GM23338 (cell line): ENCODE data around the gene COL5A2. TPM values are rescaled to one million over a fixed set of nuclear protein-coding genes. Genes with fewer than 3 reads are reported as not detected.

ENCODE experiments used
- CTCF ChIP-seq, 2 experiments: fragments of 200-600 bp in 1 of 2; sonication (generic) in 1 of 2; conservative IDR thresholded peaks; 2 replicates each; pipeline versions ENCODE4 v1.5.1 to v1.6.1; 2016 to 2017; ENCODE audit warnings: antibody characterized with exemption in 2 of 2, low read depth in 2 of 2, mild to moderate bottlenecking in 2 of 2, moderate library complexity in 1 of 2
- JUNB ChIP-seq: IDR thresholded peaks from one replicate; pipeline ENCODE4 v1.6.1; 2016; ENCODE audit warnings: antibody characterized with exemption; ENCODE audit not compliant: unreplicated experiment
- POLR2AphosphoS5 ChIP-seq: IDR thresholded peaks from 2 replicates; pipeline ENCODE4 v1.6.1; 2016; ENCODE audit warnings: antibody characterized with exemption, low read depth
- ZNF114 ChIP-seq: fragments of 250-450 bp; sonication (Bioruptor Pico); IDR thresholded peaks from 2 replicates; pipeline ENCODE4 v1.5.0; 2020; ENCODE audit warnings: mild to moderate bottlenecking, moderate library complexity
- polyA plus RNA-seq: library from polyadenylated mRNA; unstranded; fragments of >200 nt; fragmentation: Nextera tagmentation; extraction: Ambion mirVana; gene quantifications from 2 replicates; pipeline ENCODE4 v1.2.1, GENCODE V29; 2016
- total RNA-seq: library from RNA; depleted of rRNA; stranded (reverse); fragments of >200 nt; shearing (Covaris generic); gene quantifications from 2 replicates; pipeline ENCODE4 v1.2.3, GENCODE V29; 2014
- TF ChIP-seq, protein P1 (sequence below): fragments of 250-450 bp; sonication (Bioruptor Pico); IDR thresholded peaks from 2 replicates; pipeline ENCODE4 v1.5.0; 2020; ENCODE audit warnings: mild to moderate bottlenecking, moderate library complexity
- TF ChIP-seq, protein P2 (sequence below): IDR thresholded peaks from one replicate; pipeline ENCODE4 v1.6.1; 2018; ENCODE audit warnings: antibody characterized with exemption; ENCODE audit not compliant: unreplicated experiment

COL5A2 gene
- total and polyA plus RNA-seq, 2 experiments from 2014 or later = 6.7 to 19.7 TPM

DNA sequence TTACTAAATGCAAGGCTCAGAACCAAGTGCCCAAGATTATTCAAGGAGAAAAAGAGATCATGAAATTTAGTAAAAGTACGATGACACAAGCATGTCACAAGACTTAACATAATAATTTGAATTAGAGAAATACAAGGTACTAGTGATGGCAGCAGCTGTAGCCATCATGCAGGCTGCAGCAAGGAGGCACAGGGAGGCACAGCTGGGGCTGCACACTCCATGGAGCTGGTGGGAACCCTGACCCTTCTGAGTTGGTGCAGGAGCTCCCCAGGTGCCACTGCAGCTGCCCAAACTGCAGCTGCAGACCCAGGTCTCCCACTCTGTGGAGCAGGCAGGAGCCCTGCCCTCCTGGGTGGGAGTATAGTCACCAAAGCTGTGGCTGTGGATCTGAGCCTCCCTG is 159.4 kb downstream of the COL5A2 start (continued):
- TF ChIP-seq, protein P1, sequence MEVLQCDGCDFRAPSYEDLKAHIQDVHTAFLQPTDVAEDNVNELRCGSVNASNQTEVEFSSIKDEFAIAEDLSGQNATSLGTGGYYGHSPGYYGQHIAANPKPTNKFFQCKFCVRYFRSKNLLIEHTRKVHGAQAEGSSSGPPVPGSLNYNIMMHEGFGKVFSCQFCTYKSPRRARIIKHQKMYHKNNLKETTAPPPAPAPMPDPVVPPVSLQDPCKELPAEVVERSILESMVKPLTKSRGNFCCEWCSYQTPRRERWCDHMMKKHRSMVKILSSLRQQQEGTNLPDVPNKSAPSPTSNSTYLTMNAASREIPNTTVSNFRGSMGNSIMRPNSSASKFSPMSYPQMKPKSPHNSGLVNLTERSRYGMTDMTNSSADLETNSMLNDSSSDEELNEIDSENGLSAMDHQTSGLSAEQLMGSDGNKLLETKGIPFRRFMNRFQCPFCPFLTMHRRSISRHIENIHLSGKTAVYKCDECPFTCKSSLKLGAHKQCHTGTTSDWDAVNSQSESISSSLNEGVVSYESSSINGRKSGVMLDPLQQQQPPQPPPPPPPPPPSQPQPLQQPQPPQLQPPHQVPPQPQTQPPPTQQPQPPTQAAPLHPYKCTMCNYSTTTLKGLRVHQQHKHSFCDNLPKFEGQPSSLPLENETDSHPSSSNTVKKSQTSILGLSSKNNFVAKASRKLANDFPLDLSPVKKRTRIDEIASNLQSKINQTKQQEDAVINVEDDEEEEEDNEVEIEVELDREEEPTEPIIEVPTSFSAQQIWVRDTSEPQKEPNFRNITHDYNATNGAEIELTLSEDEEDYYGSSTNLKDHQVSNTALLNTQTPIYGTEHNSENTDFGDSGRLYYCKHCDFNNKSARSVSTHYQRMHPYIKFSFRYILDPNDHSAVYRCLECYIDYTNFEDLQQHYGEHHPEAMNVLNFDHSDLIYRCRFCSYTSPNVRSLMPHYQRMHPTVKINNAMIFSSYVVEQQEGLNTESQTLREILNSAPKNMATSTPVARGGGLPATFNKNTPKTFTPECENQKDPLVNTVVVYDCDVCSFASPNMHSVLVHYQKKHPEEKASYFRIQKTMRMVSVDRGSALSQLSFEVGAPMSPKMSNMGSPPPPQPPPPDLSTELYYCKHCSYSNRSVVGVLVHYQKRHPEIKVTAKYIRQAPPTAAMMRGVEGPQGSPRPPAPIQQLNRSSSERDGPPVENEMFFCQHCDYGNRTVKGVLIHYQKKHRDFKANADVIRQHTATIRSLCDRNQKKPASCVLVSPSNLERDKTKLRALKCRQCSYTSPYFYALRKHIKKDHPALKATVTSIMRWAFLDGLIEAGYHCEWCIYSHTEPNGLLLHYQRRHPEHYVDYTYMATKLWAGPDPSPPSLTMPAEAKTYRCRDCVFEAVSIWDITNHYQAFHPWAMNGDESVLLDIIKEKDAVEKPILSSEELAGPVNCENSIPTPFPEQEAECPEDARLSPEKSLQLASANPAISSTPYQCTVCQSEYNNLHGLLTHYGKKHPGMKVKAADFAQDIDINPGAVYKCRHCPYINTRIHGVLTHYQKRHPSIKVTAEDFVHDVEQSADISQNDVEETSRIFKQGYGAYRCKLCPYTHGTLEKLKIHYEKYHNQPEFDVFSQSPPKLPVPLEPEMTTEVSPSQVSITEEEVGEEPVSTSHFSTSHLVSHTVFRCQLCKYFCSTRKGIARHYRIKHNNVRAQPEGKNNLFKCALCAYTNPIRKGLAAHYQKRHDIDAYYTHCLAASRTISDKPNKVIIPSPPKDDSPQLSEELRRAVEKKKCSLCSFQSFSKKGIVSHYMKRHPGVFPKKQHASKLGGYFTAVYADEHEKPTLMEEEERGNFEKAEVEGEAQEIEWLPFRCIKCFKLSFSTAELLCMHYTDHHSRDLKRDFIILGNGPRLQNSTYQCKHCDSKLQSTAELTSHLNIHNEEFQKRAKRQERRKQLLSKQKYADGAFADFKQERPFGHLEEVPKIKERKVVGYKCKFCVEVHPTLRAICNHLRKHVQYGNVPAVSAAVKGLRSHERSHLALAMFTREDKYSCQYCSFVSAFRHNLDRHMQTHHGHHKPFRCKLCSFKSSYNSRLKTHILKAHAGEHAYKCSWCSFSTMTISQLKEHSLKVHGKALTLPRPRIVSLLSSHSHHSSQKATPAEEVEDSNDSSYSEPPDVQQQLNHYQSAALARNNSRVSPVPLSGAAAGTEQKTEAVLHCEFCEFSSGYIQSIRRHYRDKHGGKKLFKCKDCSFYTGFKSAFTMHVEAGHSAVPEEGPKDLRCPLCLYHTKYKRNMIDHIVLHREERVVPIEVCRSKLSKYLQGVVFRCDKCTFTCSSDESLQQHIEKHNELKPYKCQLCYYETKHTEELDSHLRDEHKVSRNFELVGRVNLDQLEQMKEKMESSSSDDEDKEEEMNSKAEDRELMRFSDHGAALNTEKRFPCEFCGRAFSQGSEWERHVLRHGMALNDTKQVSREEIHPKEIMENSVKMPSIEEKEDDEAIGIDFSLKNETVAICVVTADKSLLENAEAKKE (CRISPR knock-in tag) = no peak
- TF ChIP-seq POLR2AphosphoS5 (no peak), JUNB (no peak), ZNF114 (no peak), CTCF (conservative IDR thresholded peaks at IDR 0.05; ENCODE audit: low read depth in 2 of 2) (no peak)
- TF ChIP-seq, protein P2, sequence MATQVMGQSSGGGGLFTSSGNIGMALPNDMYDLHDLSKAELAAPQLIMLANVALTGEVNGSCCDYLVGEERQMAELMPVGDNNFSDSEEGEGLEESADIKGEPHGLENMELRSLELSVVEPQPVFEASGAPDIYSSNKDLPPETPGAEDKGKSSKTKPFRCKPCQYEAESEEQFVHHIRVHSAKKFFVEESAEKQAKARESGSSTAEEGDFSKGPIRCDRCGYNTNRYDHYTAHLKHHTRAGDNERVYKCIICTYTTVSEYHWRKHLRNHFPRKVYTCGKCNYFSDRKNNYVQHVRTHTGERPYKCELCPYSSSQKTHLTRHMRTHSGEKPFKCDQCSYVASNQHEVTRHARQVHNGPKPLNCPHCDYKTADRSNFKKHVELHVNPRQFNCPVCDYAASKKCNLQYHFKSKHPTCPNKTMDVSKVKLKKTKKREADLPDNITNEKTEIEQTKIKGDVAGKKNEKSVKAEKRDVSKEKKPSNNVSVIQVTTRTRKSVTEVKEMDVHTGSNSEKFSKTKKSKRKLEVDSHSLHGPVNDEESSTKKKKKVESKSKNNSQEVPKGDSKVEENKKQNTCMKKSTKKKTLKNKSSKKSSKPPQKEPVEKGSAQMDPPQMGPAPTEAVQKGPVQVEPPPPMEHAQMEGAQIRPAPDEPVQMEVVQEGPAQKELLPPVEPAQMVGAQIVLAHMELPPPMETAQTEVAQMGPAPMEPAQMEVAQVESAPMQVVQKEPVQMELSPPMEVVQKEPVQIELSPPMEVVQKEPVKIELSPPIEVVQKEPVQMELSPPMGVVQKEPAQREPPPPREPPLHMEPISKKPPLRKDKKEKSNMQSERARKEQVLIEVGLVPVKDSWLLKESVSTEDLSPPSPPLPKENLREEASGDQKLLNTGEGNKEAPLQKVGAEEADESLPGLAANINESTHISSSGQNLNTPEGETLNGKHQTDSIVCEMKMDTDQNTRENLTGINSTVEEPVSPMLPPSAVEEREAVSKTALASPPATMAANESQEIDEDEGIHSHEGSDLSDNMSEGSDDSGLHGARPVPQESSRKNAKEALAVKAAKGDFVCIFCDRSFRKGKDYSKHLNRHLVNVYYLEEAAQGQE = no peak
